Measurements from ENCODE around the gene RYR2. TPM values are rescaled to one million over a fixed set of nuclear protein-coding genes. Genes with fewer than 3 reads are reported as not detected.

Gene RYR2
- total RNA-seq, 1 experiment from 2014 or later: 3.4 TPM

DNA sequence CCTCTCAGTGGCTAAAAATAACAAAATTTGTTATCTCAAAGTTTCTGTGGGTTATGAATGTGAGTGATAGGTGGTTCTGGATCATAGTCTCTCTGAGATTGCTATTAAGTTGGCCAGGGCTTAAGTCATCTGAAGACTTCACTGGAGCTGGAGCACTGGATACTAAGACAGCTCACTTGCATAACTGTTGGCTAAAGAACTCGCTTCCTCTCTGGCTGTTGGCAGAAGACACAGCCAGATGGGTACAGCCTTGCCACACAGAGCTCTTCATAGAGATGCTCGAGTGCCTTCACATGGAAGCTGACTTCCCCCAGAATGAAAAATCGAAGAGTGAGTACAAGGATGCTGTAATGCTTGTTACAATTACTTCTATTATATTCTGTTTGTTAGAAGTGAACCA lies 514.9 kb downstream of the RYR2 start:
- Histone ChIP-seq H3K27ac (ENCODE audit: insufficient read length, low read depth, low read length) (no peak overlapping the region), H2AFZ (ENCODE audit: low read length) (no peak overlapping the region), H3K56ac (ENCODE audit: insufficient read length, low read depth, low read length) (no peak overlapping the region), H3K9me3 (ENCODE audit: control insufficient read depth, low read depth, low read length) (no peaks in the 10 kb centered on the region), H2BK20ac (ENCODE audit: low read depth, low read length, poor library complexity, severe bottlenecking) (no peak overlapping the region), H2BK12ac (ENCODE audit: insufficient read length, low read depth, low read length) (no peak overlapping the region), H2BK15ac (ENCODE audit: low read depth, low read length) (no peak overlapping the region), H4K5ac (ENCODE audit: insufficient read length, low read depth, low read length) (no peak overlapping the region), H3K4me2 (ENCODE audit: insufficient read depth, insufficient read length, low read length) (no peak overlapping the region), H2BK5ac (ENCODE audit: insufficient read length, low read length) (no peak overlapping the region), H3K79me1 (ENCODE audit: insufficient read depth, low read depth, low read length, poor library complexity, severe bottlenecking) (no peaks in the 10 kb centered on the region), H4K91ac (ENCODE audit: insufficient read length, low read depth, low read length) (no peak overlapping the region), H3K23ac (ENCODE audit: insufficient read length, low read depth, low read length) (no peak overlapping the region), H3K4me1 (ENCODE audit: insufficient read depth, low read length) (no peaks in the 10 kb centered on the region), H4K20me1 (ENCODE audit: control insufficient read depth, insufficient read depth, insufficient read length) (no peaks in the 10 kb centered on the region), H3K27me3 (ENCODE audit: insufficient read depth, low read length) (no peaks in the 10 kb centered on the region), H2BK120ac (ENCODE audit: low read depth, low read length, poor library complexity, severe bottlenecking) (no peak overlapping the region), H2AK5ac (ENCODE audit: insufficient read length, low read length) (no peak overlapping the region), H3T11ph (ENCODE audit: low read length) (no peak overlapping the region), H3K4ac (ENCODE audit: low read depth, low read length) (no peak overlapping the region), H3K14ac (ENCODE audit: insufficient read depth, low read length) (no peak overlapping the region), H3K23me2 (ENCODE audit: insufficient read length, low read depth, low read length, poor library complexity, severe bottlenecking) (no peaks in the 10 kb centered on the region), H3K9ac (ENCODE audit: extremely low read depth, insufficient read length, low read length) (no peak overlapping the region), H3K18ac (ENCODE audit: insufficient read length, low read depth, low read length) (no peak overlapping the region), H4K8ac (replicated peaks; ENCODE audit: insufficient read length, low read depth, low read length) (no peak overlapping the region), H3K79me2 (ENCODE audit: insufficient read depth, low read length) (no peaks in the 10 kb centered on the region)
- Mint-ChIP-seq H3K27me3 (ENCODE audit: low read depth) (no peaks in the 10 kb centered on the region), H3K4me3 (no peak overlapping the region), H3K27ac (no peak overlapping the region), H3K36me3 (ENCODE audit: insufficient read depth in 1 of 3, low read depth in 3 of 3) (no peaks in the 10 kb centered on the region), H3K4me1 (no peaks in the 10 kb centered on the region), H3K9me3 (no peaks in the 10 kb centered on the region)
- WGBS (ENCODE audit: extremely low coverage, insufficient read length, low lambda C conversion rate): no CpG with 5 or more reads among the region's 3 CpGs
- TF ChIP-seq, protein P1, sequence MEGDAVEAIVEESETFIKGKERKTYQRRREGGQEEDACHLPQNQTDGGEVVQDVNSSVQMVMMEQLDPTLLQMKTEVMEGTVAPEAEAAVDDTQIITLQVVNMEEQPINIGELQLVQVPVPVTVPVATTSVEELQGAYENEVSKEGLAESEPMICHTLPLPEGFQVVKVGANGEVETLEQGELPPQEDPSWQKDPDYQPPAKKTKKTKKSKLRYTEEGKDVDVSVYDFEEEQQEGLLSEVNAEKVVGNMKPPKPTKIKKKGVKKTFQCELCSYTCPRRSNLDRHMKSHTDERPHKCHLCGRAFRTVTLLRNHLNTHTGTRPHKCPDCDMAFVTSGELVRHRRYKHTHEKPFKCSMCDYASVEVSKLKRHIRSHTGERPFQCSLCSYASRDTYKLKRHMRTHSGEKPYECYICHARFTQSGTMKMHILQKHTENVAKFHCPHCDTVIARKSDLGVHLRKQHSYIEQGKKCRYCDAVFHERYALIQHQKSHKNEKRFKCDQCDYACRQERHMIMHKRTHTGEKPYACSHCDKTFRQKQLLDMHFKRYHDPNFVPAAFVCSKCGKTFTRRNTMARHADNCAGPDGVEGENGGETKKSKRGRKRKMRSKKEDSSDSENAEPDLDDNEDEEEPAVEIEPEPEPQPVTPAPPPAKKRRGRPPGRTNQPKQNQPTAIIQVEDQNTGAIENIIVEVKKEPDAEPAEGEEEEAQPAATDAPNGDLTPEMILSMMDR (conservative IDR thresholded peaks at IDR 0.05): no peak
- no peak for DNase-seq
